ENCODE measurements around the gene BRDT. TPM values are rescaled to one million over a fixed set of nuclear protein-coding genes. Genes with fewer than 3 reads are reported as not detected.

BRDT gene
- not detected in 2 replicates for total RNA-seq (2014; rRNA removed; shearing (Covaris generic))

DNA sequence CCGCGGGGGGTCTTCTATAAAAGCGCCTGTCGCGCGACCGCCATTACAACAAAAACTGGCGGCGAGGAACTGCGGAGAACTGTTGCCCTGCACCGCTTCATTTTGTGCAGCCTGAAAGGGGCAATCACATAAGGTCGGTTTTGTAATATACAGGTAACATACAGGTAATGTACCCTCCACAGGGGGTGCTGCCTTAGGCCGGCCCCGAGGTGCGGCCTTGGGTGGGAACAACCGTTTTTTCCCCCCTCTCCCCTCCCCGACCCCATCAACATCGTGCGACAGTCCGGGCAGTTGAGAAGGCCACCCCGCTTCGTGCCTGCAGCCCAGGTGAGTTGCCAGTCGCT is at the start of gene BRDT:
Gene BRDT, plus strand, starts transcription at position 46 of the 344 bp plus-strand sequence. CDS start 13,354 bp downstream, outside the sequence.
- no peak for DNase-seq (ENCODE audit: low read depth)

DNA sequence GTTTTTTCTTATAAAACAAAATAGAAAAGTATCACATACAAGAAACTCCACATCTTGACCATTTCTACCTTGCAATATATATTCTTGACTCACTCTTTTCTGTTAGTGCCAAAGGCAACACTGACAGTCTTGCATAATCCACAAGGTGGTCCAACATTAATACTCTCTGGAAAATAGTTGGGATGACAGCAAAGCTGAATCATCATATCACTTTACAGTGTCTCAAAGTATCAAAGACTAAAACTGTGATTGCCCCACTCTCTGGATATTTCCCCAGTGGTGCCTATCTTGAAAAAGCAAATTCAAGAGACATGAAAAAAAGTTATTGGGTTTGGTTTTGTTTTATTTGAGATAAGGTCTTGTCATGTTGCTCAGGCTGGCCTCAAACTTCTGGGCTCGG is 48.6 kb upstream of the BRDT start:
- peak; percentile 87 for DNase-seq (ENCODE audit: low read depth)

DNA sequence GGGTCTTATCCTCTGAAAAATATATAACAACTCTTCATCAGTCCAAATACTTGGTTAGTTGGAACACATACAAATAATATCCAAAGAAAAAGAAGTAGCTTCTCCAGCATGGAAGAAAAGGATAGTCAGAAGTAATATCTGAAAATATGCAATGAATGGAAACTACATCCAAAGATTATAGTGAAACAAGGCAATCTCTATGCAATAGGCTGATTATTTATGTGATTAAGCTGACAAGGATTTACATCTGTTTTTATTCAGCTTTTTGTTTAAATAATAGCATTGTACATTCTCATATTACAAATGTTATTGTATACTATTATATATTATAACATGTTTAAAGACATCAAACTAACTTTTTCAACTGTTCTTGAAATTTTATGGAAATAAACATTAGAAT is 48.0 kb upstream of the BRDT start:
- DNase-seq (ENCODE audit: low read depth), result no peak

DNA sequence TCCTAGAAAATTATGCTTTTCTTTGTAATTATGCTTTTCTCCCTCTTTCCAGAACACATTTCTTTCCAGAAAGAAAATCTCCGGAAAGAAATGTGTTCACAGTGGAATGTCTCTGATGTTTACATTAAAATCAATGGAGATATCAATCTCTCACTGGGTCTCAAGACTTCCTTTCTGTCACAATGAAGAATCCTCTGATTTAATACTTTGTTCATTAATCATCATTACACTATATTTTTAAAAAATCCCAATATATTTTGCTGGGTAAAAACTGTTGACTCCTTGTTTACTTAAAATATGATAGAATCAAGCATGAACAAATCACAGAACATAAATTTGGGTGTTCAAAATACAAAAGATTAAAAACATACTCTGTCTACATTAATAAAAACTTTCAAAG is 36.9 kb upstream of the BRDT start:
- no peak for DNase-seq (ENCODE audit: low read depth)

DNA sequence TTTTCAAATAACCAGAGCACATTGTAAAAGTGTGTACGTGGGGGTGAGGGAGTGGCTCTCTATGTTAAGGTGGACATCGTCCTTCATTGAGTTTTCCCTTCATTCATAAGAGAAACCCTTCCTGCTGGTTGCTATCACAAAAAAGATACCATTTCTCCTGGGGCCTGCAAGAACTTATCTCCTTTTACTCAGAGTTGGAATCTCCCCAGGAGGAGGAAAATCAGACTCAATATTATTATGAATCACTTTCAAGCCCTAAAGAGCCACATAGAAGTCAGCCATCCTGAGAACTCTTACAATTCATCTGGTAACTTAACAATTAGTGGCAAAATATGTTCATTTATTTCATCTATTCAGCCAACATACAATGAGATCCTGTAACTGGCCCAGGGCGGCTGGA is 36.2 kb upstream of the BRDT start:
- no peak for DNase-seq (ENCODE audit: low read depth)

DNA sequence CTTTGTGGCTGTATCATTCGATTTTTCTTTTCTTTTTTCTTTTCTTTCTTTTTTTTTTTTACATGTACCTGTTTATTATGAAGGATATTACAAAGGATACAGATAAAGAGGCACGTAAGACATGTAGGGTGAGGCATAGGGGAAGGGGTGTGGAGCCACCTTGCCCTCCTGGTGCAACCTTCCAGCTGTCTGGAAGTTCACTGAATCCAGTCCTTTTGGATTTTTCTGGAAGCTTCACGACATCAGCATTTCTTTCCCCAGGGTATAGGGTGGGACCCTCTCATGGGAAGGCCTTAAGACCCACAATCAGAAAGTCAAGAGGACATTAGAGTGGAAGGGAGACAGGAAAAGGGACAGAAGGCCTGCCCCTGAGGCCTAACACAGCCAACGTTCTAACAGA is 33.2 kb upstream of the BRDT start:
- DNase-seq (ENCODE audit: low read depth), result no peak

DNA sequence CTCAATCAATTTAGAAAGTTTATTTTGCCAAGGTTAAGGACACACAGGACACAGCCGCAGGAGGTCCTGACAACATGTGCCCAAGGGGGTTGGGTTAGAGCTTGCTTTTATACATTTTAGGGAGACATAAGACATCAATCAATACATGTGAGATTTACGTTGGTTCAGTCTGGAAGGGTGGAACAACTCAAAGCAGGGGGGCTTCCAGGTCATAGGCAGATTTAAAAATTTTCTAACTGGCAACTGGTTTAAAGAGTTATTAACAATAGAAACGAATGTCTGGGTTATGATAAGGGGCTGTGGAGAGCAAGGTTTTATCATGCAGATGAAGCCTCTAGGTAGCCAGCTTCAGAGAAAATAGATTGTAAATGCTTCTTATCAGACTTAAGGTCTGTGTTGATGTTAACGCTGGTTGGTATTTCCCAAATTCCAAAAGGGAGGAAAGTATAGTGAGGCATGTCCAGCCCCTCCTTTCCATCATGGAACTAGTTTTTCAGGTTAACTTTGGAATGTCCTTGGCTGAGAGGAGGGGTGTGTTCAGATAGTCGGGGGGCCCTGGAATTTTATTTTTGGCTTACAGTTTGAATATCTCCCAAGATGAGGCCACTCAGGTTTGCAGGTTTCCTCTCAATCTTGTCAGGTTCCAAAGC is 32.3 kb upstream of the BRDT start:
- DNase-seq (ENCODE audit: low read depth), result no peak

DNA sequence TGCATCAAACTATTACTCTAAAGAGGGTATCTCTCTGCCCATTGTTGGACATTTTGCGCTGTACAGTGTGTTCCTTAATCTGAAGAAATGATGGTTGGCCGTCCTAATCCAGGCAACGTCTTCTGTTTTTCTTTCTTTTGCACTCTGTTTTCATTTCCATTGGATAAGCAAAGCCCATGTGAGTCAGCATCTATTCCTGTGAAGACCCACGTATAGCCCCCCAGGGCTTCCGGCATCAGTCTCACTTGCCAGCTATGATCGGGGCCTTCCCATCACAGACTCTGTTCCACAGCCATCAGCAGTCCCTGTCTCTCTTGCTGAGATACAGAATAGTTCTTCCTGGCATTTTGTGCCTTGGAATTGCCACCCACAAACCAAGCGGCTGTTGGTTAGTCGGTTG is 29.2 kb upstream of the BRDT start:
- DNase-seq (ENCODE audit: low read depth), result peak; percentile 9

DNA sequence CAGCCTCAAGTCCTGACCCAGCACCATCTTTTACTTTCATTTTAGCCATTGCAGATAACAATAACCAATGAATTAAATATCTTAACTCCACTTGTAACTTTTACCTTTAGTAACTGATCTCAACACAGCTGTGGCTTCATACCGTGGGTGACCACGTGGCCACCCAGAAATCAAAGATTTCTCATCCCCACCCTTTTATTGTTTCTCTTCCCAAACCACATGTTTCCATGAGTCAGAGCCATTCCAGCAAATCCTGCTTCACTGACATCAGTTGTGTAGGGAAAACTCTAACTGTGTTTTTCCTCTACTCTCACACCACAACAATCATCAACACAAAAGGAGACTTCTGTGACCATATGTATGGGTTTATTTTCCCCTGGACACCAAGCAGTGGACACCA is 25.1 kb upstream of the BRDT start:
- DNase-seq (ENCODE audit: low read depth), result peak; percentile 78

DNA sequence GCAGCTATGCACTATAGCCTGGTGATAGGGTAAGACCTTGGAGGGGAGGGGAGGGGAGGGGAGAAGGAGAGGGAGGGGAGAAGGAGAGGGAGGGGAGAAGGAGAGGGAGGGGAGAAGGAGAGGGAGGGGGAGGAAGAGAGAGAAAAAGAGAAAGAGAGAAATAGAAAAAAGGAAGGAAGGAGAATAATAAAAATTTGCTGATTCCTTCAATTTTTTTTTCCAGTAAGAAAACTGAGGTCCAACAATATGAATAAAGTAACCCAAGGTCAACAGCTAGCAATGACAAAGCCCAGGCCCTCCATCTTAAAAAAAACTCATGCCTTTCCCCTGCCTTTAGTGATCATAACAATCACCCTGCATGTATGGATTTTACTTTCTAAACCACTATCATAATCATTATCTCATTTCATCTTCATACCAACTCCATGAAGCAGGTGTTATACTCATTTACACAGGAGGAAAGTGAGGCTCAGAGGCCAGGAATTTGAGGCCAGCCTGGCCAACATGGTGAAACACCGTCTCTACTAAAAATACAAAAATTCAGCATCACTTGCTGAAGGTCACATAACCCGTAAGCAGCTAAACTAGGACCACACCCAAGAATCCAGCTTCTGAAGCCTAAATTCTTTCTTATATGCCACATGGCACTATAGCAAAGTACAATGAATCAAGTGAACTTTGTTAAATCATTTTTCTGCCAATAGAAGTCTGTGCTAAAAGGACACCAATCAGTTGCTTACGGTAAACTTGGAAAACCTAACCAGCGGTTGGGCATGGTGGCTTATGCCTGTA is 23.4 kb upstream of the BRDT start:
- DNase-seq (ENCODE audit: low read depth), result no peak

DNA sequence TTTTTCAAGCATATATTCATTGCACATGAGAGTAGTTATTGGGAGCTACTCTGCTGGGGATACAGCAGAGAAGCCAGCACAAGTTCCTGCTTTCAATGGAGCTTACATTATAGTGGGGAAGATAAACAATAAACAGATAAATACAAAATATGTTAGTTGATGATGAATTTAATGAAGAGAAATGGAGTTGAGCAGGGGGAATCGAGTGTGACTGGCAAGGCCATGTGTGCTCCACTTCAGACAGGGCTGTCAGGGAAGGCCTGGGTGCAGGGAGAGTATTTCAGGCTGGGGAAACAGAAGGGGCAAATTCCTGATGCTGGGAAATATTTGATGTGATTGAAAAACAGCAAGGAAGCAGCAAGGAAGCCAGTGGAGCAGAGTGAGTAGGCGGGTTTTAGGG is 21.2 kb upstream of the BRDT start:
- no peak for DNase-seq (ENCODE audit: low read depth)

DNA sequence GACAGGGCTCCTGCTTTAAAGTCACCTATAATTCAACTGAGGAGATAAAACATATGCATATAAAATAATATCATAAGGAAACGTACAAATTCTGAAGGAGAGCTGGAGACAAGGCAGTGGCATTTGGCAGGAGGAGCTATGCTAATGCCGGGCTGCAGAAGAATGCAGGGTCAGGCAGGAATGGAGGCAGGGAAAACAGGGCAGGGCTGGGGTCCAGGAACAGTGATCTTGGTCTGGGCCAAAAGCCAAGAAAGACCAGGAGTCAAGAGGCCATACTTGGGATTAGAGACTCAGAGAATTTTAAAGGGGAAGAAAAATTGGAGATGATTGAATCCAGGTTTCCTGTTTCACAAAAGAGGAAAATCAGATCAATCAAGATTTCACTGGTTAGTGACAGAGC is 20.0 kb upstream of the BRDT start:
- DNase-seq (ENCODE audit: low read depth), result no peak

DNA sequence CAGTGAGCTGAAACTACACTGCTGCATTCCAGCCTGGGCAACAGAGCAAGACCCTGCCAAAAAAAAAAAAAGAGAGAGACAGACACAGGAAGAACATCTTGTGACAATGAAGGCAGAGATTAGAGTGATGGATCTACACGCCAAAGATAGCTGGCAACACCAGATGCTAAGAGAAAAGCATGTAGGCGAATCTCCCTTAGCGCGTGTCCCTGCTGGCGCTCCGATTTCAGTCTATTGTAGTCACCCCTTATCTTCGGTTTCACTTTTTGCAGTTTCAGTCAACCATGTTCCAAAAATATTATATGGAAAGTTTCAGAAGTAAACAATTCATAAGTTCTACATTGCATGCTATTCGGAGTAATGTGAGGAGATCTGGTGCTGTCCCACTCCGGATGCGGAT is 11.6 kb upstream of the BRDT start:
- no peak for DNase-seq (ENCODE audit: low read depth)

DNA sequence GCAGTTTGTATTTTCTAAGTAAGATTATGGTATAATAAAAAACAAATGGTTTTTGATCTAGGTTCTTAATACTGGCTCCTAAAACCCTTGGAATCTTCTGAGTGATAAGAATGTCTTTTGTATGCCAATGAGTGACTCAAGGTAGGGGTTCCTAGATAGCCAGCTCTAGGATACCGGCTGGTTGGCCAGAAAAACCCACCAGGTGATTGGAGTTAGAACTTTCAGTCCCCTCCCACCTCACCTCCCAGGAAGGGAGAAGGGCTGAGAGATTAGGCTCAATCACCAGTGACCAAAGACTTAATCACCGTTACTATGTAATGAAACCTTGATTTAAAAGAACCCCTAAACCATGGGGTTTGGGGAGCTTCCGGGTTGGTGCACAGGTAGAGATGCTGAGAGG is 8.7 kb upstream of the BRDT start:
- no peak for DNase-seq (ENCODE audit: low read depth)

DNA sequence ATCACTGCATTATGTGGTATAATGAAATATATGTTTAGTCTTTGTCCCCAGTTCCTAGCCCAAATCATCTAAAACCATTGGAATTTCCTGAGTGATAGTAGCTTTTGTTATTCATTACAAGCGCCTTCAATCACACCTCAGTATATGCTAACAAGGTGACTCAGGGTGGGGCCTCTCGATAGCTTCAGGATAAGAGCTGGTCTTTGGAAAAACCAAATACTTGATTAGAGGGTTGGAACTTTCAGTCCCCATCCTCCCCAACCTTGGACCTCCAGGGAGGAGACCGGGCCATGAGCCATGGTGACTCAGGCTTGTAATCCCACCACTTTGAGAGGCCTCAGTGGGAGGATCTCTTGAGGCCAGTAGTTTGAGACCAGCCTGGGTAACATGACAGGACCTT is 5.1 kb upstream of the BRDT start:
- no peak for DNase-seq (ENCODE audit: low read depth)

DNA sequence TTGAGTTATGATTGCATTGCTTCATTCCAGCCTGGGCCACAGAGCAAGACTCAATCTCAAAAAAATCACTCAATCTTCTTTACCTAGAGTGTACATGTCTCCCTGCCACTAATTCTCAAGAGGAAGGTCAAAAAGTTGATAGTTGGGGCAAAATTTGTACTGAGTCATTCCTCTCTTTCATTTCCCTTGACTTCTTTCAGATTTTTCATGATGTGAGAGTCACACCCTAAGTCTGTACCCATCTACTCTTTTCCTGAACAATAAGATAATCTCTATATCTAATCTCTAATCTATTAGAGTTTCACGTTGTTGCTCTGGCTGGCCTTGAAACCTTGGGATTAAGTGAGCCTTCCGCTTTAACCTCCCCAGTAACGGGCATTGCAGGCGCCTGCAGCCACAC is 1.1 kb upstream of the BRDT start:
- no peak for DNase-seq (ENCODE audit: low read depth)

DNA sequence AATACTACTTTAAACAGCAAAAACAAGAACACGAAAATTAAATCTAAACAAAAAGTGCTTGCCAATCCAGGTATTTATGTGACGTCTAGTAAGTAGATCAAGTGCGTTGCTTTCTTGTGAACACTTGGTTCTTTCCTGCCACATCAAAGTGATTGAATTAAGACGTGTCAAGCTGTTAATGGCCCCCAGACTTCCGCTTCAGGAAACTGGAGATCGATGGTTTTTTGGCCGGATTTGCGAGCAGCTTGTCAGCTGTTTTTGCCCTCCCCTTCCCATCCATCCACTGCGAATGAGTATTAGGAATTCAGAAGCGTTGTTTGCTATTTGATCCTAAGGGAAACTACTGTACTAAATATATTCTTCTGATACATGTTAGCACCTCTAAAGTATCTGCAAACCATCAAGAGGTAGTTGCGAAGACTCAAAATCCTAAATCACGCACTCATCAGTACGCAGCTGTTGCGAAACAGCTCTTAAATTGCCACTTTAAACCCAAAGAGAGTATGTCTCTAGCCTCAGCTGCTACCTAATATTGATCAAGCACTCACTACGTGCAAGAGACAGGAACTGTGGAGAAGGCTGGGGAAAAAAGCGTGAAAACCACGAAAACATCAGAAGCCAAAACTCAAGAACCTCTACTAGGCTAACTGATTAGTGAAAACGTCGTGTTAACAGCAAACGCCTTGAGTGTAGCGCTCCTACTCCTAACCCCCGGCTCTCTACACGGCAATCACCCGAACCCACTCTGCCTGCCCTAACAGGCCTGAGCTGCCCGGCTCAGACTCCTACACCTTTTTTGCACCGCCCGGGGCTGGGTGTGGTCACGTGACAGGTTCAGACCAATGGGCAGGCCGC is 473 bp upstream of the BRDT start:
- no peak for DNase-seq (ENCODE audit: low read depth)

DNA sequence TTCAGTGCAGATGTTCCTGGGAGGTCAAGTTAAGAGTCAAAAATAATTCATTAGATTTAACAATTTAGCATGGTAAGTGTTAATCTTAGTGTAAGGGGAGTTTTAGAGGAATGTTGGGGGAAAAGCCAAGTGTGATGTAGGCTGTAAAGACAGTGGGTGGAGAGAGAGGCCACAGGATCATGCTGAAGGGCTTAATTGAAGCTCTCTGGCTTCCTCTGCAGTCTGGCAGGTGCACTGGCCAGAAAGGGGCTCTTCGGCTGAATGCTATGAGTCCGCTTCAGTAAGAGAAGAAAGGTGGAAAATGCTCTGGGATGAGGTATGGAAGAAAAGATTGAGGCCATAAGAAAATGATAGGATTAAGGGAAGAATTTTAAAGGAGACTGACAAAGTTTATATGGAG is 3.0 kb downstream of the BRDT start:
- DNase-seq (ENCODE audit: low read depth), result no peak

DNA sequence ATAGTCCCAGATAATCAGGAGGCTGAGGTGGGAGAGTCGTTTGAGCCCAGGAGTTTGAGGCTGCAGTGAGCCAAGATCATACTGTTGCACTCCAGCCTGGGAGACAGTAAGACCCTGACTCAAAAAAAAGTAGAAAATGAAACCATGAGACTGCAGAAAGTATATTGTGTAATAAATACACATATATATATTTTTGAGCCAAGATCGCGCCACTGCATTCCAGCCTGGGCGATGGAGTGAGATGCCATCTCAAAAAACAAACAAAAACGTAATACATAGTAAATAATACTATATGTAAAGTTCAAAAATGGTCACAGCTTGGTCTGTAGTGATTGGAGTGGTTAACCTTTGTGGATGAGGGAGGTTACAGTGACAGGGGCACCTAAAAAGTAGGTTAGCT is 9.7 kb downstream of the BRDT start:
- DNase-seq (ENCODE audit: low read depth), result no peak

DNA sequence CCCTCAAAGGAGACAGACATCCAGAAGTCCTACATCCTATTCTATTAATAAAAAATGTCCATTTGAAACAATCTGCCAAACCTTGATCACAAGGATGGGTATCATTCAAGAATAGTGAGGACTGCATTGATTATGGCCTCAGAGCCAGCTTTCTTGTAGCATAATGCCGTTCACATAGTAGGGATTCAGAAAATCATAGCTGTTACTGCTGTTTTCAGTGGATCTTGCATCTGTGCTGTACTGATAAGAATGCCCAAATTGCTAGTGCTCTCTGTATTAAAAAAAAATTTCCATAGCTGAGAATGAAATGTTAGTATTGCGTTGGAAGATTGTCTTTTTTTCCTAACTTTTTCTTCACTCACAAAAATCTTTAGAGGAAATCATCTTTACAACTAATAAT is 19.1 kb downstream of the BRDT start:
- DNase-seq (ENCODE audit: low read depth), result no peak

DNA sequence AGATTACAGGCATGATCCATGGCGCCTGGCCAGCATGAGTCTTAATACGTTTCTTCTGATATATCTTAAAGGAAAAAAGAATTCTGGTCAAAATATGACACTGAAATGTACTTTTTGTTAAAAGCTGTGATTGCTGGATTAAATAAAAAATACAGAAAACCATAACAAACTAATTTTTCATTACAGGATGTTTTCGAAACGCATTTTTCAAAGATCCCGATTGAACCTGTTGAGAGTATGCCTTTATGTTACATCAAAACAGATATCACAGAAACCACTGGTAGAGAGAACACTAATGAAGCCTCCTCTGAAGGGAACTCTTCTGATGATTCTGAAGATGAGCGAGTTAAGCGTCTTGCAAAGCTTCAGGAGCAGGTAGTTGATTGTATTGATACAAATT is 30.2 kb downstream of the BRDT start:
- DNase-seq (ENCODE audit: low read depth), result no peak

DNA sequence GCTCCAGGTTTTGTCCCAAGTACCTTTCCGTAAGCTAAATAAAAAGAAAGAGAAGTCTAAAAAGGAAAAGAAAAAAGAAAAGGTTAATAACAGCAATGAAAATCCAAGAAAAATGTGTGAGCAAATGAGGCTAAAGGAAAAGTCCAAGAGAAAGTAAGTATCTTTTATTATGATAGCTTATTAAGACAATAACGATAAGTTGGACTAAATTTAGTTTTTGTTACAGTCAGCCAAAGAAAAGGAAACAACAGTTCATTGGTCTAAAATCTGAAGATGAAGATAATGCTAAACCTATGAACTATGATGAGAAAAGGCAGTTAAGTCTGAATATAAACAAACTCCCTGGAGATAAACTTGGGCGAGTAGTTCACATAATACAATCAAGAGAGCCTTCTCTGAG is 31.5 kb downstream of the BRDT start:
- DNase-seq (ENCODE audit: low read depth), result no peak
